ENCODE data around the gene PROX1.

DNA sequence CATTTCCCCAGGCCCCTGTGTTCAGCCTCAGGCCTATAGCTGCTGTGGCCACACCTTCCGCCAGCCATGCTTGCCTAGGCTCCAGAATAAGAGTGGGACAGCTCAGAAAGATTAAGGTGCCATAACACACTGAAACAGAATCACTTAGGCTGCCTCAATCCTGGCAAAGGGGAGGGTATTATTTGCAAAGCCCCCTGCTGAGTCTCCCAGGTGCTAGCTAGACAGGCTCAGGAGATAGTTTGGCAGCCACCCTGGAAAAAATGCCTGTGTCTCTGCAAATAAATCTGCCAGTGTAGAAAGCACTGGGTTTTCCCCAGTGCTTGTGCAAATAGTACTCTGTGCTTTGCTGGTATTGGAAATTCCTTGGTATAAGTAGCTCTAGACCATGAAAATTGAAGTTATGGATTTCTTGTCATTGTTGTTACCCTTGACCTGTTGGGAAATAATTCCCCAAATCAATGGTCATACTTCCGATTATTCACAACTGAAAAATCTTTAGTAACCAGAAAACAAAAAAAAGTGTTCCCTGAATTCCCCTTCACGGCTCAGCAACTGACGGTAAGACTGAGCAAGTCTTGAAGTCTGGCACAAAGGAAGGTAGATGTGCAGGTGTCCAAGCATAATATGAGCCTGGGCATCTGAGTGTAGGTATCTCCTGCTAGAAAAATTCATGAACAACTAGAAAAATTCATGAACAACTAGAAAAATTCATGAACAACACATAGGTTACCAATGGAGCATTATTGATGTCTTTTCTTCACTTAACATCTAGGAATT, 56.9 kb downstream of the PROX1 start:
- TF ChIP-seq YY1 (IDR thresholded peaks at IDR 0.05; ENCODE audit: insufficient read depth, insufficient read length) (no peak), ZNF274 (IDR thresholded peaks at IDR 0.05; ENCODE audit: low read depth, low read length) (no peak), SUZ12 (IDR thresholded peaks at IDR 0.05; ENCODE audit: extremely low read depth, insufficient read depth, insufficient read length) (no peak)
